Measurements from ENCODE around the gene PCOLCE2. TPM values are rescaled to one million over a fixed set of nuclear protein-coding genes. Genes with fewer than 3 reads are reported as not detected.

The PCOLCE2 gene
- total RNA-seq, 1 experiment from 2014 or later: 23.9 TPM

DNA sequence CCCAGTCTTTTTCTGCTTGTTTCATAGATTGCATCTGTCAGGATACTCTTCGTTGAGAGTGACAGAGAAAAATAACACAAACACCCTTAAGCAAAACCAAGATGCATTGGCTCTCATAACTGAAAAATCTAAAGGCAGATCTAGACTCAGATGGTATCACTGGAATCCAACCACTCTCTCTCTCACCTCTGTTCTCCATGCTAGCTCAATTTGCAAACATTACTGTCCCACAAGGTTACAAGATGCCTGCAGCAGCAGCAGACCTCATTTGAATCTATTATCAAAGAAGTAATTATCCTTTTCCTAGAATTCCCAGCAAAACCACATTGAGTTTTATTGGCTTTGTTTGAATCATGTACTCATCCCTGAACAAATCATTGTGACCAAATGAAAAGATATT is 19.1 kb upstream of the PCOLCE2 start:
- ATAC-seq: no peak
- CTCF ChIA-PET: no interaction called here
- no TSS peak for BruUV-seq (replicated peaks)

GRCh38 chr3:142904639-142905436 is 16.0 kb upstream of the PCOLCE2 start:
- H2AFZ ChIP-seq (ENCODE audit: low read length): no peak overlapping the region
- DNase-seq (peak; percentile 46), ATAC-seq (peak; percentile 66)
- no peak overlapping the region for H3K9ac ChIP-seq (ENCODE audit: low read length)
- TF ChIP-seq CTCF (conservative IDR thresholded peaks at IDR 0.05; ENCODE audit: low read depth, low read length) (peak; percentile 50; the same call in 1 of the 2 replicates), EZH2 (IDR thresholded peaks at IDR 0.05; ENCODE audit: low read length, unreplicated experiment) (no peak)
- H3K4me1 ChIP-seq (ENCODE audit: insufficient read depth, low read length): peaks cover 16% of the 10 kb centered on the region
- H3K9me2 ChIP-seq (replicated peaks; ENCODE audit: low read length): no peaks in the 10 kb centered on the region
- no peak overlapping the region for H3K27ac ChIP-seq (ENCODE audit: low read length)
- no peaks in the 10 kb centered on the region for H3K9me3 ChIP-seq (ENCODE audit: low read length)
- no peaks in the 10 kb centered on the region for H3K36me3 ChIP-seq (ENCODE audit: low read depth, low read length)
- H3K79me2 ChIP-seq (ENCODE audit: low read length): no peaks in the 10 kb centered on the region
- no peak overlapping the region for H3K4me2 ChIP-seq (ENCODE audit: low read length)
- intact Hi-C loops (cut with micrococcal nuclease): loop anchor here (2.0 kb wide), 1 partner anchor 76 kb away; no protein-coding TSS in a partner anchor
- no peak overlapping the region for H3K4me3 ChIP-seq (ENCODE audit: low read length)
- no peaks in the 10 kb centered on the region for H4K20me1 ChIP-seq (ENCODE audit: low read length)
- no TSS peak for BruUV-seq (replicated peaks)
- CTCF ChIA-PET: interaction anchor here (1.0 kb wide), 1 partner anchor 76 kb away, joined by 5 read pairs; no protein-coding TSS in a partner anchor
- POLR2A ChIA-PET (ENCODE audit: unreplicated experiment): no interaction called here
- no peaks in the 10 kb centered on the region for H3F3A ChIP-seq (ENCODE audit: low read length, unreplicated experiment)
- no peaks in the 10 kb centered on the region for H3K27me3 ChIP-seq (ENCODE audit: low read length)

More for the DNA sequence above, 19.1 kb upstream of the PCOLCE2 start:
- H3K9ac ChIP-seq (ENCODE audit: low read length): no peak overlapping the region
- H3K4me2 ChIP-seq (ENCODE audit: low read length): no peak overlapping the region
- no peak overlapping the region for H3K4me3 ChIP-seq (ENCODE audit: low read length)
- H3K4me1 ChIP-seq (ENCODE audit: insufficient read depth, low read length): peaks cover 8% of the 10 kb centered on the region
- no peak for DNase-seq
- no peaks in the 10 kb centered on the region for H3F3A ChIP-seq (ENCODE audit: low read length, unreplicated experiment)
- H3K9me2 ChIP-seq (replicated peaks; ENCODE audit: low read length): no peaks in the 10 kb centered on the region
- H4K20me1 ChIP-seq (ENCODE audit: low read length): no peaks in the 10 kb centered on the region
- H2AFZ ChIP-seq (ENCODE audit: low read length): no peak overlapping the region
- POLR2A ChIA-PET (ENCODE audit: unreplicated experiment): no interaction called here
- no peak overlapping the region for H3K27ac ChIP-seq (ENCODE audit: low read length)
- TF ChIP-seq EZH2phosphoT487 (IDR thresholded peaks at IDR 0.05; ENCODE audit: borderline replicate concordance, low read length) (no peak), EZH2 (IDR thresholded peaks at IDR 0.05; ENCODE audit: low read length, unreplicated experiment) (no peak), CTCF (conservative IDR thresholded peaks at IDR 0.05; ENCODE audit: low read depth, low read length) (no peak)
- no peaks in the 10 kb centered on the region for H3K36me3 ChIP-seq (ENCODE audit: low read depth, low read length)
- H3K27me3 ChIP-seq (ENCODE audit: low read length): no peaks in the 10 kb centered on the region
- H3K79me2 ChIP-seq (ENCODE audit: low read length): no peaks in the 10 kb centered on the region
- intact Hi-C loops (cut with micrococcal nuclease): no loop called here
- H3K9me3 ChIP-seq (ENCODE audit: low read length): no peaks in the 10 kb centered on the region

GRCh38 chr3:142902356-142902755 is 13.5 kb upstream of the PCOLCE2 start:
- no peaks in the 10 kb centered on the region for H3K9me2 ChIP-seq (replicated peaks; ENCODE audit: low read length)
- intact Hi-C loops (cut with micrococcal nuclease): no loop called here
- no peaks in the 10 kb centered on the region for H3K79me2 ChIP-seq (ENCODE audit: low read length)
- H3F3A ChIP-seq (ENCODE audit: low read length, unreplicated experiment): no peaks in the 10 kb centered on the region
- no peak overlapping the region for H3K27ac ChIP-seq (ENCODE audit: low read length)
- H3K36me3 ChIP-seq (ENCODE audit: low read depth, low read length): no peaks in the 10 kb centered on the region
- TF ChIP-seq CTCF (conservative IDR thresholded peaks at IDR 0.05; ENCODE audit: low read depth, low read length) (no peak), EZH2 (IDR thresholded peaks at IDR 0.05; ENCODE audit: low read length, unreplicated experiment) (no peak), EZH2phosphoT487 (IDR thresholded peaks at IDR 0.05; ENCODE audit: borderline replicate concordance, low read length) (no peak)
- no TSS peak for BruUV-seq (replicated peaks)
- peak overlapping the region; percentile 53; the same call in 1 of the 2 replicates for H2AFZ ChIP-seq (ENCODE audit: low read length)
- peak overlapping the region; percentile 33; the same call in 1 of the 2 replicates for H3K4me2 ChIP-seq (ENCODE audit: low read length)
- H4K20me1 ChIP-seq (ENCODE audit: low read length): no peaks in the 10 kb centered on the region
- DNase-seq (peak; percentile 33), ATAC-seq (peak; percentile 69)
- H3K9ac ChIP-seq (ENCODE audit: low read length): no peak overlapping the region
- no peaks in the 10 kb centered on the region for H3K9me3 ChIP-seq (ENCODE audit: low read length)
- H3K27me3 ChIP-seq (ENCODE audit: low read length): no peaks in the 10 kb centered on the region
- POLR2A ChIA-PET (ENCODE audit: unreplicated experiment): no interaction called here
- H3K4me3 ChIP-seq (ENCODE audit: low read length): no peak overlapping the region
- peaks cover 18% of the 10 kb centered on the region for H3K4me1 ChIP-seq (ENCODE audit: insufficient read depth, low read length)
- CTCF ChIA-PET: no interaction called here

All from PC-3 (cell line).